ENCODE measurements around the gene TMCO6.
"Not testable (repeated sequence)": the region's sequence is repeated elsewhere in the genome, so short reads cannot be mapped to it uniquely, and the experiment has no call there.

The TMCO6 gene

DNA sequence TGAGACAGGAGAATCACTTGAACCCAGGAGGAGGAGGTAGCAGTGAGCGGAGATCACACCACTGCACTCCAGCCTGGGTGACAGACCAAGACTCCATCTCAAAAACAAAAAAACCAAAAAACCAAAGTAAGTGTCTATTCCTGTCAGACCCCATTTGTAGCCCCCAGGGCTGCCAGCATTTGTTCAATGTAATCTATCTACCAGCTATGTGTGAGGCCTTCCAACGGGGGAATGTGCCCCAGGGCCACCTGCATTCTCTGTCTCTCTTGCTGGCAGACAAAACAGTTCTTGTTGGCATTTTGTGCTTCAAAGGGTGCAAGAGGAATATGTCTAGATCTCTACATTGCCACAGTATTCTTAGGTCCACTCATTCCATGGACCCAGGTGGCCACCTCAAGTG lies 40.4 kb upstream of the TMCO6 start:
- TF ChIP-seq, protein P1, sequence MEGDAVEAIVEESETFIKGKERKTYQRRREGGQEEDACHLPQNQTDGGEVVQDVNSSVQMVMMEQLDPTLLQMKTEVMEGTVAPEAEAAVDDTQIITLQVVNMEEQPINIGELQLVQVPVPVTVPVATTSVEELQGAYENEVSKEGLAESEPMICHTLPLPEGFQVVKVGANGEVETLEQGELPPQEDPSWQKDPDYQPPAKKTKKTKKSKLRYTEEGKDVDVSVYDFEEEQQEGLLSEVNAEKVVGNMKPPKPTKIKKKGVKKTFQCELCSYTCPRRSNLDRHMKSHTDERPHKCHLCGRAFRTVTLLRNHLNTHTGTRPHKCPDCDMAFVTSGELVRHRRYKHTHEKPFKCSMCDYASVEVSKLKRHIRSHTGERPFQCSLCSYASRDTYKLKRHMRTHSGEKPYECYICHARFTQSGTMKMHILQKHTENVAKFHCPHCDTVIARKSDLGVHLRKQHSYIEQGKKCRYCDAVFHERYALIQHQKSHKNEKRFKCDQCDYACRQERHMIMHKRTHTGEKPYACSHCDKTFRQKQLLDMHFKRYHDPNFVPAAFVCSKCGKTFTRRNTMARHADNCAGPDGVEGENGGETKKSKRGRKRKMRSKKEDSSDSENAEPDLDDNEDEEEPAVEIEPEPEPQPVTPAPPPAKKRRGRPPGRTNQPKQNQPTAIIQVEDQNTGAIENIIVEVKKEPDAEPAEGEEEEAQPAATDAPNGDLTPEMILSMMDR (conservative IDR thresholded peaks at IDR 0.05), result no peak
- no peak overlapping the region for H3K27ac ChIP-seq

DNA sequence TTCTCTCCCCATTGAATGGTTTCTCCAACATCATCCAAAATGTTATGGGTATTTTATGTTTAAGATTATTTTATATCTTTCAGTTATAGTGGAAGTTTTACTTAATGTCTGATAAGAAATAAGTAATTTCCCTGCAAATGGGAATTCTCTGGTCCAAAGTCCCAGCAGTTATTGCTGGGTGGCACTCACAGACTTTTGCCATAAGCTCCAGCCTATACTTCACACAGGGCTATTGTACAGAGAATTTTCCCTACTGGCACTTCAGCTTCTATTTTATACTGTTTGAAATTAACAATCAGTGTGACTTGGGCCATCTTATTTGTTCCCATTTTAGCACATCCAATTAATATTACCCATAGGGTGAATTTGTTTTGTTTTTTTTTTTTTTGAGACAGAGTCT lies 39.2 kb upstream of the TMCO6 start:
- TF ChIP-seq, protein P1 (conservative IDR thresholded peaks at IDR 0.05), result no peak
- no peak overlapping the region for H3K27ac ChIP-seq

DNA sequence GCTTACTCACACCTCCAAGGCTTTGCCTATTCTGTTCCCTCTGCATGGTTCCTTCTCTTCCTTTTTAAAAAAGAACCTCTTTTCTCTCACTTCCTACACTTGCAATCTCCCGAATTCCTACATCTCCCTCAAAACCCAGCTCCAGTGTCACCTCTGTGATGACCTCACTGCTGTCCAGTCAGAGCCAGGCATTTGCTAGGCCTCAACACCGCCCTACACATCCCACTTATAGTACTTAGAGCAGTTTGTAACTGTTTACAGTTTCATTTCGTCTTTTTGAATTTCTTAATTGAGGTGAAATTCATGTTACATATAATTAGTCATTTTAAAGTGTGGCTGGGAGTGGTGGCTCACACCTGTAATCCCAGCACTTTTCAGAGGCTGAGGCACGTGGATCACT lies 37.1 kb upstream of the TMCO6 start:
- TF ChIP-seq, protein P1 (conservative IDR thresholded peaks at IDR 0.05), result no peak
- no peak overlapping the region for H3K27ac ChIP-seq

DNA sequence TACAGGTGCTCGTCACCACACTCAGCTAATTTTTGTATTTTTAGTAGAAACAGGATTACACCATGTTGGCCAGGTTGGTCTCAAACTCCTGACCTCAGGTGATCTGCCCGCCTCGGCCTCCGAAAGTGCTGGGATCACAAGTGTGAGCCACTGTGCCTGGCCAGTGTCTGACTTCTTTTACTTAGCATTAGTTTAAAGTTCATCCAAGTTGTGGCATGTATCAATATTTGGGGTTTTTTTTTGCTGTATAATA lies 35.9 kb upstream of the TMCO6 start:
- not testable (repeated sequence) for H3K27ac ChIP-seq

DNA sequence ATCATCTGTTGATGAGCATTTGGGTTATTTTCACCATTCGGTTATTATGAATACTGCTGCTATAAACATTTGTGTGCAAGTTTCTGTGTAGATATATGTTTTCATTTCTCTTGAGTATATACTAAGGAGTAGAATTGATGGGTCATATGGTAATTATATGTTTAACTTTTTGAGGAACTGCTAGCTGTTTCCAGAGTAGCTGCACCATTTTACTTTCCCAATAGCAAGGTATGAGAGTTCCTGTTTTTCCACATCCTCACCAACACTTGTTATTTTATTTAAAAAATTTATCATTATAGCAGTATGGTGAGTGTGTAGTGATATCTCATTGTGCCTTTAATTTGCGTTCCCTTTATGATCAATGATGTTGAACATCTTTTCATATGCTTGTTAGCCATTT lies 35.5 kb upstream of the TMCO6 start:
- TF ChIP-seq, protein P1 (conservative IDR thresholded peaks at IDR 0.05), result no peak
- no peak overlapping the region for H3K27ac ChIP-seq

DNA sequence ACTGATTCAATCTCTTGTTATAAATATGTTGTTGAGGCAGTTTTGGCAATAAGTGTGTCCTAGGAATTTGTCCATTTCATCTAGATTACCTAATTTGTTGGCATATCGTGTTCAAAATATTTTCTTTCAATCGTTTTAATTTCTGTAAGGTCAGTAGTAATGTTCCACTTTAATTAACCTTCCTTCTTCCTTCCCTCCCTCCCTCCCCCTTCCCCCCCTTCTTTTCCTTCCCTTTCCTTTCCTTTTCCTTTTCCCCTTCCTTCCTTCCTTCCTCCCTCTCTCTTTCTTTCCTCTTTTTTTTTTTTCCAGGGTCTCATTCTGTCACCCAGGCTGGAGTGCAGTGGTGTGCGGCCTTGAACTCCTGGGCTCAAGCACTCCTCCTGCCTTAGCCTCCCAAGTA lies 33.4 kb upstream of the TMCO6 start:
- H3K27ac ChIP-seq, result no peak overlapping the region
- TF ChIP-seq, protein P1 (conservative IDR thresholded peaks at IDR 0.05), result no peak

DNA sequence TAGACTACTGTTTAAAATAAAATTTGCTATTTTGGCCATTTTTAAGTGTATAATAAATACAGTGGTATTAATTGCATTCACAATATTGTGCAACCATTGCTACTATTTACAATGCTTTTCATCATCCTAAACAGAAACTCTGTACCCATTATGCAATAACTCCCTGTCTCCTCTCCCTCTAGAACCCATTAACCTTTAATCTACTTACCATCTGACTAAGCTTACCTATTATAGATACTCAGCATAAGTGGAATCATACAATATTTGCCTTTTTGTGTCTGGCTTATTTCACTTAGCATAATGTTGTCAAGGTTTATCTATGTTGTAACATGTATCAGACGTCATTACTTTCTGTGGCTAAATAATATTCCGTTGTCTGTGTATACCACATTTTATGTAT lies 32.2 kb upstream of the TMCO6 start:
- TF ChIP-seq, protein P1 (conservative IDR thresholded peaks at IDR 0.05), result no peak
- H3K27ac ChIP-seq, result no peak overlapping the region

DNA sequence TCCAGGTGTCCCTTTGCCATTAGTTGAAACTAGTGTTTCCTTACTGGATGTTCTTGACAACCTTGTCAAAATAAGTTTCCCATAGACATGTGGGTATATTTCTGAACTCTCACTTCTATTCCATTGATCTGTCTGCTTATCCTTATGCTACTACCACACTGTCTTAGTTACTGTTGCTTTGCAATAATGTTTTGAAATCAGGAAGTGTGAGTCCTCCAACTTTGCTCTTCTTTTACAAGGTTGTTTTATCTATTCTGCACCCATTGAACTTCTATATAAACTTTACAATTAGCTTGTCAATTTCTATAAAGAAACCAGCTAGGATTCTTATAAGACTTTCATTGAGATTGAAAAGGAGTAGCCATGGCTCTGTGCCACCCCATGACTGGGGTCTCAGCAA lies 30.5 kb upstream of the TMCO6 start:
- TF ChIP-seq, protein P1 (conservative IDR thresholded peaks at IDR 0.05), result no peak
- H3K27ac ChIP-seq, result no peak overlapping the region

All from VCaP (cell line).